Measurements from ENCODE around the gene OCA2. TPM values are rescaled to one million over a fixed set of nuclear protein-coding genes. Genes with fewer than 3 reads are reported as not detected.

The OCA2 gene
- total RNA-seq, 1 donor from 2014 or later: 0.26 TPM

DNA sequence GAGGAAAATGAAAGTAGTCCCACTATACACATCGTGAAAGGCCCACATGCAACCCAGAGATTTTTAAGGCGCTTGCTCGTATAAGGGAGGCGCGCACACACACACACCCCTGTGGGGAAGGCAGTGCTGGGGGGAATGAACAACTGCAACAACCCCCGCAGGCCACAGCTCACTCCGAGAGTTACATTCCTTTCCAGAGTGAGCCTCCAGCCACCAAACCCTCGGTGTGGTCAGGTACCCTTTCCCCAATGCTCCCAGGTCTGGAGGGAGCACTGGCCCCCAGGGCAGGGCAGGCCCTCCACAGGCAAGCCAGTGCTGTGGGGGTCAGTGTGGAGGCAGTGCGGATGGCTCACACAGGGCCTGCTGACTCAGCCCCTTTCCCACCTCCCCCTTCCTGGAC lies 115.6 kb downstream of the OCA2 start:
- no peak for DNase-seq (ENCODE audit: low read depth)
- no peak for FAIRE-seq
- H3K4me3 ChIP-seq (ENCODE audit: low read depth, low read length): no peak overlapping the region
- H3K27me3 ChIP-seq (ENCODE audit: control insufficient read depth, insufficient read depth, low read length): no peaks in the 10 kb centered on the region
- TF ChIP-seq, protein P1, sequence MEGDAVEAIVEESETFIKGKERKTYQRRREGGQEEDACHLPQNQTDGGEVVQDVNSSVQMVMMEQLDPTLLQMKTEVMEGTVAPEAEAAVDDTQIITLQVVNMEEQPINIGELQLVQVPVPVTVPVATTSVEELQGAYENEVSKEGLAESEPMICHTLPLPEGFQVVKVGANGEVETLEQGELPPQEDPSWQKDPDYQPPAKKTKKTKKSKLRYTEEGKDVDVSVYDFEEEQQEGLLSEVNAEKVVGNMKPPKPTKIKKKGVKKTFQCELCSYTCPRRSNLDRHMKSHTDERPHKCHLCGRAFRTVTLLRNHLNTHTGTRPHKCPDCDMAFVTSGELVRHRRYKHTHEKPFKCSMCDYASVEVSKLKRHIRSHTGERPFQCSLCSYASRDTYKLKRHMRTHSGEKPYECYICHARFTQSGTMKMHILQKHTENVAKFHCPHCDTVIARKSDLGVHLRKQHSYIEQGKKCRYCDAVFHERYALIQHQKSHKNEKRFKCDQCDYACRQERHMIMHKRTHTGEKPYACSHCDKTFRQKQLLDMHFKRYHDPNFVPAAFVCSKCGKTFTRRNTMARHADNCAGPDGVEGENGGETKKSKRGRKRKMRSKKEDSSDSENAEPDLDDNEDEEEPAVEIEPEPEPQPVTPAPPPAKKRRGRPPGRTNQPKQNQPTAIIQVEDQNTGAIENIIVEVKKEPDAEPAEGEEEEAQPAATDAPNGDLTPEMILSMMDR (IDR thresholded peaks at IDR 0.05; ENCODE audit: insufficient read depth, low read length, severe bottlenecking): no peak
- H3K36me3 ChIP-seq (ENCODE audit: control insufficient read depth, insufficient read depth, low read length): no peaks in the 10 kb centered on the region

GRCh38 chr15:27977696-27978095 lies 121.4 kb downstream of the OCA2 start:
- H3K4me3 ChIP-seq (ENCODE audit: low read depth, low read length): no peak overlapping the region
- FAIRE-seq: no peak

DNA sequence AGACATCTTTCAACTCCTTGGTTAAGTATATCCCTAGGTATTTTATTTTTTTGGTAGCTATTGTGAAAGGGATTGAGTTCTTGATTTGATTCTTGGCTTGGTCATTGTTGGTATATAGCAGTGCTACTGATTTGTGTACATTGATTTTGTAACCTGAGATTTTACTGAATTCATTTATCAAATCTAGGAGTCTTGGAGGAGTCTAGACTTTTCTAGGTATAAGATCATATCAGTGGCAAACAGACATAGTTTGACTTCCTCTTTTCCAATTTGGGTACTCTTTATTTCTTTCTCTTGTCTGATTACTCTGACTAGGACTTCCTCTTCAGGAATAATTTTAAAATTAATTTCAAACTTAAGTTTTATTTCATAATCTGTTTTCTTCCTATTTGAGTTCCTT lies 125.2 kb downstream of the OCA2 start:
- H3K27me3 ChIP-seq (ENCODE audit: control insufficient read depth, insufficient read depth, low read length): no peaks in the 10 kb centered on the region
- TF ChIP-seq, protein P1 (IDR thresholded peaks at IDR 0.05; ENCODE audit: insufficient read depth, low read length, severe bottlenecking): no peak
- FAIRE-seq (no peak), DNase-seq (ENCODE audit: low read depth) (no peak)
- H3K4me3 ChIP-seq (ENCODE audit: low read depth, low read length): no peak overlapping the region
- H3K36me3 ChIP-seq (ENCODE audit: control insufficient read depth, insufficient read depth, low read length): no peaks in the 10 kb centered on the region

More at GRCh38 chr15:27977696-27978095, 121.4 kb downstream of the OCA2 start:
- TF ChIP-seq, protein P1 (IDR thresholded peaks at IDR 0.05; ENCODE audit: insufficient read depth, low read length, severe bottlenecking): no peak
- H3K27me3 ChIP-seq (ENCODE audit: control insufficient read depth, insufficient read depth, low read length): no peaks in the 10 kb centered on the region
- no peak for DNase-seq (ENCODE audit: low read depth)
- H3K36me3 ChIP-seq (ENCODE audit: control insufficient read depth, insufficient read depth, low read length): no peaks in the 10 kb centered on the region

DNA sequence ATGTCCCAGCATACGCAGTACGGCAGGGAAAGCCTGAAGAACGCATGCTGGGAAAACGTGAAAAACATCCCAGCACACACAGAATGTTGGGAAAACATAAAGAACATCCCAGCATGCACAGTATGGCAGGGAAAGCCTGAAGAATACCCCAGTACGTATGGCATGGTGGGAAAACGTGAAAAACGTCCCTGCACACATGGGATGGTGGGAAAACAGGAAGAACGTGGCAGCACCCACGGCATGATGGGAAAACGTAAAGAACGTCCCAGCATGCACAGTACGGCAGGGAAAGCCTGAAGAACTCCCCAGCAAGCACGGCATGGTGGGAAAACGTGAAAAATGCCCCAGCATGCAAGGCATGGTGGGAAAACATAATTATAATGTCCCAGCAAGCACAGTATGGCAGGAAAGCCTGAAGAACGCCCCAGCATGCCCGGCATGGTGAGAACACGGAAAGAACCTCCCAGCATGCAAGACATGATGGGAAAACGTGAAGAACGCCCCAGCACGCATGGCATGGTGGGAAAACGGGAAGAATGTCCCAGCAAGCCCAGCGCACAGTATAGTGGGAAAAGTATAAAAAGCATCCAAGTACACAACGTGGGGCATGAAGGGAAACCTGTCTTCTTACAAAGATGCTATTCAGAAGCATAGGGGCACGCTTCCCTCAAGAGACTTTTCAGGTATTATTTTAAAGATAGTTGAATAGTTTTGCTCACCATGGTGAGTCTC lies 128.3 kb downstream of the OCA2 start:
- H3K27me3 ChIP-seq (ENCODE audit: control insufficient read depth, insufficient read depth, low read length): no peaks in the 10 kb centered on the region
- TF ChIP-seq, protein P1 (IDR thresholded peaks at IDR 0.05; ENCODE audit: insufficient read depth, low read length, severe bottlenecking): no peak
- no peaks in the 10 kb centered on the region for H3K36me3 ChIP-seq (ENCODE audit: control insufficient read depth, insufficient read depth, low read length)
- H3K4me3 ChIP-seq (ENCODE audit: low read depth, low read length): no peak overlapping the region
- DNase-seq (ENCODE audit: low read depth) (no peak), FAIRE-seq (peak; percentile 32)

DNA sequence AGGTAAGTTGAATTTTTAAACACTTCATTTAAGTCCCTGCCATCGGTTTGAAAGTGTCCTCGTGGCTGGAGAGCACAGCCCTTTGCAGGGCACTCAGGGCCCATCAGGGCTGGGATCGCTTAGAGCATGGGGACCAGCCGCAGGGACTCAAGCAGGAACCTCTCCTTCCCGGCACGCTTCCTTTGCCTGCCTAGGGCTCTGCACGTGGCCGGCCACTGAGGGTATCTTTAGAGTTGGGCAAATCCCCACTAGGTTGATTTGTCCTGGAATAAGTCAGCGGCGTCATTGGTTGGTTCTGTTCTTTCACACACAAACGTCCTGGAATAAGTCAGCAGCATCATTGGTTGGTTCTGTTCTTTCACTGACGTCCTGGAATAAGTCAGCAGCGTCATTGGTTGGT lies 131.6 kb downstream of the OCA2 start:
- Histone ChIP-seq H3K4me3 (ENCODE audit: low read depth, low read length) (no peak overlapping the region), H3K36me3 (ENCODE audit: control insufficient read depth, insufficient read depth, low read length) (no peaks in the 10 kb centered on the region), H3K27me3 (ENCODE audit: control insufficient read depth, insufficient read depth, low read length) (no peaks in the 10 kb centered on the region)
- no peak for DNase-seq (ENCODE audit: low read depth)
- no peak for FAIRE-seq
- TF ChIP-seq, protein P1 (IDR thresholded peaks at IDR 0.05; ENCODE audit: insufficient read depth, low read length, severe bottlenecking): no peak

GRCh38 chr15:27965546-27965945 lies 133.6 kb downstream of the OCA2 start:
- DNase-seq (ENCODE audit: low read depth) (no peak), FAIRE-seq (no peak)
- TF ChIP-seq, protein P1 (IDR thresholded peaks at IDR 0.05; ENCODE audit: insufficient read depth, low read length, severe bottlenecking): no peak
- H3K4me3 ChIP-seq (ENCODE audit: low read depth, low read length): no peak overlapping the region
- no peaks in the 10 kb centered on the region for H3K36me3 ChIP-seq (ENCODE audit: control insufficient read depth, insufficient read depth, low read length)
- H3K27me3 ChIP-seq (ENCODE audit: control insufficient read depth, insufficient read depth, low read length): no peaks in the 10 kb centered on the region
